Measurements from ENCODE around the gene COG5.

DNA sequence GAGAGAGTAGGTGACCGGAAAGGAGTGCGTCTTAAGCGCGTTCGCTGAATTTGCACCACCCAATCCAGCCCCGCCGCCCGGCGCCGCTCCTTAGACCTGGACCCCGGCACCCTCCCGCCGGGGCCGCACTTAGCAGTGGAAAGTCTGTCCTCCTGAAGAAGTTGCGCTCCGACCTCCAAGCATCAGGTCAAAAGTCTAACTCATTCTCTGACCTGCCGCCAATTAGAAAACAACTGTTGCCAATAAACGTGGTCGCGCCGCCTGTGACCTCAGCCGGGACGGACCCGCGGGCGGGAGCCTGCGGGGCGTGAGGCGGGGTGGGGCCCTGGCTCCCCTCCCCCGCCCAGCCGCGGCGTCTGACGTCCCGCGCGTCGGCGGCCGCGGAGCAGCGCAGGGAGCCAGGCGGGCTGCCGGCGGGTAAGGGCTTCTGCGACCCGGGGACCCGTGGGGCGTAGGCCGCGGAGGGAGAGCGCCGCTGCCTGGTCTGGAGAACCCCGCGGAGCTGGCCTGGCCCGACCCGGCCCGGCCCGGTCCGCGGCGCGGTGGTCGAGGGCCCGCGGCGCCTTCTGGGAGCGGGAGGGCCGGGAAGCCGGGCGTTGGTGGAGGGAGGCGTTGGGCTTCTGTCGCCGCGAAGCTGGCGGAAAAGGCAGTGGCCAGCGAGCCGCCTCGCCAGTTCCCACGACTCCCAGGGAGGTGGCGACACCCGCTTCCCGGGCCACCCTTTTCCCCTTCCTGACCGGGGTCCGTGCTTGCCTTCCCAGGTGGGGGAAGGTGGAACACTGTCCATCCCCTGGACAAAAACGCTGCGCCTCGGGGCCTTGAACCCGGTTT lies 16.4 kb upstream of the COG5 start, which contains the start of gene BCAP29:
- TF ChIP-seq ZBTB8A (tag by site-specific recombination; IDR thresholded peaks at IDR 0.05) (peak; percentile 76), ZNF843 (tag by site-specific recombination; IDR thresholded peaks at IDR 0.05) (no peak), ZNF311 (tag by site-specific recombination; IDR thresholded peaks at IDR 0.05; ENCODE audit: borderline replicate concordance) (no peak), ZNF211 (tag by site-specific recombination; IDR thresholded peaks at IDR 0.05; ENCODE audit: low read depth) (no peak), ZNF335 (tag by site-specific recombination; conservative IDR thresholded peaks at IDR 0.05) (peak; percentile 89), ZNF423 (tag by site-specific recombination; IDR thresholded peaks at IDR 0.05) (0 out of 2 replicates have a peak, but pooled peaks have one; percentile 34), ZNF416 (tag by site-specific recombination; IDR thresholded peaks at IDR 0.05) (no peak)
- TF ChIP-seq, protein P1, sequence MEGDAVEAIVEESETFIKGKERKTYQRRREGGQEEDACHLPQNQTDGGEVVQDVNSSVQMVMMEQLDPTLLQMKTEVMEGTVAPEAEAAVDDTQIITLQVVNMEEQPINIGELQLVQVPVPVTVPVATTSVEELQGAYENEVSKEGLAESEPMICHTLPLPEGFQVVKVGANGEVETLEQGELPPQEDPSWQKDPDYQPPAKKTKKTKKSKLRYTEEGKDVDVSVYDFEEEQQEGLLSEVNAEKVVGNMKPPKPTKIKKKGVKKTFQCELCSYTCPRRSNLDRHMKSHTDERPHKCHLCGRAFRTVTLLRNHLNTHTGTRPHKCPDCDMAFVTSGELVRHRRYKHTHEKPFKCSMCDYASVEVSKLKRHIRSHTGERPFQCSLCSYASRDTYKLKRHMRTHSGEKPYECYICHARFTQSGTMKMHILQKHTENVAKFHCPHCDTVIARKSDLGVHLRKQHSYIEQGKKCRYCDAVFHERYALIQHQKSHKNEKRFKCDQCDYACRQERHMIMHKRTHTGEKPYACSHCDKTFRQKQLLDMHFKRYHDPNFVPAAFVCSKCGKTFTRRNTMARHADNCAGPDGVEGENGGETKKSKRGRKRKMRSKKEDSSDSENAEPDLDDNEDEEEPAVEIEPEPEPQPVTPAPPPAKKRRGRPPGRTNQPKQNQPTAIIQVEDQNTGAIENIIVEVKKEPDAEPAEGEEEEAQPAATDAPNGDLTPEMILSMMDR (tag by site-specific recombination; IDR thresholded peaks at IDR 0.05) = peak; percentile 77

All from HEK293 (cell line).